Renal cortex interstitium (tissue), 11 donors: Measurements from ENCODE around the gene SNAPC5. TPM values are rescaled to one million over a fixed set of nuclear protein-coding genes. Genes with fewer than 3 reads are reported as not detected.
"Not testable (repeated sequence)": the region's sequence is repeated elsewhere in the genome, so short reads cannot be mapped to it uniquely, and the experiment has no call there.

Experiments
- DNase-seq, 11 donors: peaks; one replicate each; pipeline ENCODE4 v3.0.0-alpha.2; 2013; ENCODE audit warnings: low read depth in 9 of 11, low spot score in 4 of 11; ENCODE audit errors: extremely low read depth in 1 of 11
- polyA plus RNA-seq, 3 donors: library from polyadenylated mRNA; unstranded; fragments of 120-200 nt; gene quantifications; one replicate each; pipeline ENCODE4 v1.2.1, GENCODE V29; 2013; ENCODE audit not compliant: insufficient read length in 3 of 3

SNAPC5 gene
- polyA plus RNA-seq, 3 donors = 32.5 to 45.4 (median 38.4) TPM

DNA sequence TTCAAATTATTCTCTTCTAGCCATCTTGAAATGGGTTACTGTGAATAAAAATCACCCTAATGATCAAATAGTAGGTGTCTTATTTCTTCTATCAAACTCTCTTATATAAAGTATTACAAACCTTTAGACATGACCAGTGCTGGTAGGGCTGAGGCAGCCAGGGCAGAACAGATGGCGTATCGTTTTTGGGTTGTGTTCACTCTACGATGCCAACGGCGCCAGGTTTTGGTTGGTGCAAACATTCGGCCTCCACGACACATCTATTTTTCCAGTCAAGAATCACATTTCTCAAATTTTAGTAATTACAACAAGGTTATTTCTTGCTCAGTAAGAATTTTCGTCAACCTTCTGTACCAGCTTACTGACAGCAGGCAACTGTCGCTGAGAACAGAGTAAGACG is 4.9 kb upstream of the SNAPC5 start:
- DNase-seq = no peak

DNA sequence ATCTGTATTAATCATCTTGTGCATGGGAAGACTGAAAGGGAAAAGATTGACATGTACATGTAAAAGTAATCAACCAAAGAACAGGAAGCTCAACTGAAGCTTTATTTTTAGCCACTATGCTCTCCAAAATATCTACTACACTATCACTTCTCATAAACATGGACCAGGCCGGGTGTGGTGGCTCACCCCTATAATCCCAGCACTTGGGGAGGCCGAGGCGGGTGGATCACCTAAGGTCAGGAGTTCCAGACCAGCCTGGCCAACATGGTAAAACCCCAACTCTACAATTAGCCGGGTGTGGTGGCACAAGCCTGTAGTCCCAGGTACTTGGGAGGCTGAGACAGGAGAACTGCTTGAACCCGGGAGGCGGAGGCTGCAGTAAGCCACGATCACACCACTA is 2.8 kb upstream of the SNAPC5 start:
- not testable (repeated sequence) for DNase-seq

DNA sequence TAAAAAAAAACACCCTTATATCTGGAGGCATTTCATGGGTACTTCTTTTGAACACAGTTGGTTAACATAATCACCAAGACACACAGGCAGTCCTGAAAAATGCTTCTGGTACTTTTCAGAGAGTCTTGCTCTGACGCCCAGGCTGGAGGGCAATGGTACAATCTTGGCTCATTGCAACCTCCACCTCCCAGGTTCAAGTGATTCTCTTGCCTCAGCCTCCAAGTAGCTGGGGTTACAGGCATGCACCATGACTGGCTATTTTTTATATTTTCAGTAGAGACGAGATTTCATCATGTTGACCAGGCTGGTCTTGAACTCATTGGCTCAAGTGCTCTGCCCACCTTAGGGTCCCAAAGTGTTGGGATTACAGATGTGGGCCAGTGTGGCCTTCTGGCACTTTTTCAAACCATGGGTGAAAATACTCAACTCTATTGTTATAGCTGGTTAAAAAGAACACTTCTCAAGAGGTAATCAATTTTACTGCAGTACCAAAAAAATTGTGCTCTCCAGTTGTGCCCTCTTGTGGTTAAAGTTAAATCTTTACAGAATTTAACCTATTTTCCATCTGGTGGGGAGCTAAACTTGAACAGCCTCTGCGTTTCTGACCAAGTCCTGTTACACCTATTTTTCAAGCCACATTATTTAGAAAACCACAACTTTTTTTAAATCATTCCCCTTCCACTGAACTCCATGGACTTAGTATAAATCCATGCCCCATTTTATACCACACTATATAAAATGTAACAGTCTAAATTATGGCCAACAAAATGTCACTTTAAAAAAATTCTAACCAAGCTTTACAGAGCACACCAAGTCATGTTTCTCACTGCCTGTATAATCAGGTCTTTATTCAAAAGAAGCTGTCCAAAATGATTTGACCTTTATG is 1.2 kb upstream of the SNAPC5 start:
- DNase-seq = no peak

DNA sequence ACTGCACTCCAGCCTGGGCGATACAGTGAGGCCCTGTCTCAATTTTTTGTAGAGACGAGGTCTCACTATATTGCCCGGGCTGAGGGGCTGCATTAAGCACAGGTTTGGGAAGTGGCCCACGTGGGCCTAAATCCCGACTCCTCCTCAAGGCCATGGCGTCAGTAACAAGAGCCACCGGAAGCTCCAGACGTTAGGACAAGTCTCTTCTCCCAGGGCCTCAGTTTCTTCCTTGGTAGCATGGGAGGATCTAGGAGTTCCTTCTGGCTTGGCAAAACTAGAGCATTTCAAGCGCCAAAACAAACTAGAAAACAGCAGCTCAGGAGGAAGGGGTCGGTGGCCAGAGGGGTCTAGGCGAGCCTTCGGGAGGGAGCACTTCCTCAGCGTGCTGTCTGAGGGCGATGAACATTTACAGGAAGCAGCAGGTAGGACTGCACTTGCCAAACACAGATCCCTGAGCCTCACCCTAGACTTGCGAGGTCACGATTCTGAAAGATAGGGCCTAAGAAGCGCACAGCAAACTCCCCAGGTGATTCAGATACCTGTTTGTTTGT is 536 bp downstream of the SNAPC5 start:
- DNase-seq = no peak

DNA sequence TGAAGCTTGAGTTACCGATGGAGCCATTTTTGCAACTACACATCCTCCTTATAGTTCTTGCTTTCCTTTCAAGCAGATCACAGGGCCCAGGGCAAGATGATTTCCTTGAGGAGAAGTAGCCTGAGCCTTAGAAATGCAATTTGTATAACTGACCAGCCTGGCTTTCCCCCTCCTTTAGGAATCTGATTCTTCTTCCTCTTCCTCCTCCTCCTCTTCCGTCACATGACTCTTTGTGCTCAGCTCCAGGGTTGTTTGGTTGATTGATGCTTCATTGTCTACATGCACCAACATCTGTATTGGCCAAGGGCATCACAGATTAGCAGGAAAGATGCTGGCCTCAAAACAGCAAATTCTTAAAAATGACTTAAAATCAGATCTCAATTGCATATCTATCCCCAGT is 3.3 kb downstream of the SNAPC5 start:
- DNase-seq = no peak

DNA sequence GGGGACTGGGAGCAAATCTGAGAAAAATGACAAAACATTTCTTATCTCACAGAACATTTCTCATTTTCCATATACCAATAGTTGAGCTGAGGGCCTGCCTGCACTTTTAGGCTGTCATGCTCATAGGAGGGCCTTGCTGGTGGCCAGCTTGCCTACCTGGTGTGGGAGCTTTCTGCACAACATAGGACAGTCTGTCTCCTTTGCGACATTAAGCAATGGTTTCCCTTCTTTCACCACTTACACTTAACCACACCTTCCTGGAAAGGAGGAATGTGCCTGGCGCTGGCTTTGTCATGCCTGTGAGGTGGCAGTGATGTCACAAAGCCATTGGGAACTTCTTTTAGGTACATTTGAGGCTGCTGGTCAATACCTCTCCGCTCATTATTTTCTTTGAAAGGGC is 5.7 kb downstream of the SNAPC5 start:
- DNase-seq = no peak

DNA sequence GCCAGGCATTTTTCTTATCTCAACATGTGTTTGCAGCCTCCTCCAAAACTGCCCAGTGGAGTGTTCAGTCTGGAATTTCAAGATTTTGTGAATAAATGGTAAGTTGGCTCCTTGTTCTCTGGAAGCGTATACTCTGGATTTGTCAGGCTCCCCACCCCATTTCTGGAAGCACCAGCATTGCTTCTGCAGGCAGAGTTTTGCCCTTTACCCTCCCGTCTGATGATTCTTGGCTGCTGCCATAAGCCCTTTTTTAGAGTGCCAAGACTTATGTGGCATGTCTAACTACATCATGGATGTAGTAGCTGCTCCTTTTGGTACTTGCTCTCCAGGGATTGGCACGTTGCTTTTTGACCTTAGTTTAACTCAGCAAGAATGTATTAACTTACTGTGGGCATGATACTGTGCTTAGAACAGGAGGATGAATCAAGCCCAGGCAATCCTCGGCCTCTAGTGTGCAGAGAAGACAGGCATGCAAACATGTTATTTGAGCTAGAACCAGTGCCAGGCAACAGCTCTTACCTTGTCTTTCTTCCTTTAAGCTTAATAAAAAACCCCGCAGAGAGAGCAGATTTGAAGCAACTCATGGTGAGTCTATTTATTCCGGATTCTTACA is 8.3 kb downstream of the SNAPC5 start:
- DNase-seq = no peak

DNA sequence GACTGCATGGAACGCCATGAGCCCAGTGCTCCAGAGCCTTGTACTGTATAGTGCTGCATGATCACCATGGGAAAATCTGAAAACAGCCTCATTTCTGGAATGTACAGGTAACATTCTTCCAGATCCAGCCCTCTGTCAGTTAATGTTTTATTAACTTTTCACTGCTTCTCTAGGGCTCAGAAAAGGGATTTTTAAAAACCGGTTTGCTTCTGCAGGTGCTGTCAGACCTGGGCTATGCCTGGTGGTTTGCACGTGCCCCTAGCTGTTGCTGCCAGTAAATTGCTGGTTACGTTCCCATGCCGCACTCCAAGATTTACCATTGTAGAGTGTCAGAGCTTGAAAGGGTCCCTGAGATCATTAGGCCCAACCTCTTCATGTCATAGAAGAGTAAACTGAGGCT is 9.0 kb downstream of the SNAPC5 start:
- no peak for DNase-seq

DNA sequence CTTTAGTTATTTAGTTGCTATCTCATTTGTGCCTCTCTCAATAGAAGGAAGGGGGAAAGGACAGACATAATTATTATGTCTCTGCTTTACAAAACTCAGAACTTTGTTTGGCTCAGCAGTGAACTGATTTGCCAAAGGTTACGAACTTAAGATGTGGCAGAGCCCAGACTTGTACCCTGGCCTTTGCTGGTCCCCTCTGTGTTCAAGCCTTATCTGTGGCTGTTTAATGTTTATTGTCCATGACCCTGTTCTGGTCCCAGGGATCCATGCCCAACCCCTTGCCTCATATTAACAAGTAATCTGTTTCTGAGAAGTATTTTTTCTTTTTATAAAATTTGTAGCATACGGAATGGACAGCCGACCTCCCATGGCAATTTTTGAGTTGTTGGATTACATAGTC is 10.7 kb downstream of the SNAPC5 start:
- no peak for DNase-seq

DNA sequence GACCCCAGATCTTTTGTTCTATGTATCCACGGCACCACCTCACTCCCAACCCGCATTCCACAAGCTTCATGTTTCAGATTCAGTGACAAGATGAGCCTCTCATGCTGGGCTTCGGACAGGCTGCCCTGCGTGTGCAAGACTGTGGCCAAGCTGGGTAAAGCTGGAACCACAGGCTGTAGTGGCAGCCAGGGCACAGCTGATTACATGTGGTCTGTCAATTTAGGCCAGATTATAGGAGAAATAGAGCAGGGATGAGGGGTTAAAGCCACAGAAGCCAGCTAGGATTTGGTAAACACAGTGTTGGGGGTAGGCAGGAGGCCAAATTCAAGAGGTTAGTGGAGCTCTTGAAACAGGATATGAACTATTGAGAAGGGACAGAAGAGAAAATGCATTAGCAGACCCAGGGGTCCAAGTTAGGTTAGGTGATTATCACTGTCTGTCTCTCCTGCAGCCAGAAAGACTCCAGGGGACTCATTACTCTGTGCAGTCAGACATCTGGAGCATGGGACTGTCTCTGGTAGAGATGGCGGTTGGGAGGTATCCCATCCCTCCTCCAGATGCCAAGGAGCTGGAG is 12.9 kb downstream of the SNAPC5 start:
- DNase-seq = no peak

DNA sequence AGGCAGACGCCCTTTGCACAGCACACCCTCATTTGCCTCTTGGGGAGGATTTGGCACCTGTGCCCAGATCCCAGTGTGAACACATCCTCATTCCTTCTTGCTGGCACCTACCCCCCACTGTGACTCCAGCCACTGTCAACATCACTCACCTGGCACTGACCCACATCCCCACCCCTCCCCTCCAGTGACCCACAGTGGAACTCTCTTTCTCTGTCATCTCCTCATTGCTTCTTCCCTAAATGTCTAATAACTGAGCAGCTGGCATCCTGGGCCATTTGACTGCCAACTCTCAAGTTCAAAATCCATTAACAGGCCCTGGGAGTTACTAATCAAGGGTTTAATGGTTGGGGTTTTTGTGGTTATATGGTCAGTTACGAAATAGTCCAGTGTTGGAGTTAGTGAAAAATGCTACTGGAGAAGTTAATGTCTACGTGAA is 14.4 kb downstream of the SNAPC5 start:
- DNase-seq = no peak

DNA sequence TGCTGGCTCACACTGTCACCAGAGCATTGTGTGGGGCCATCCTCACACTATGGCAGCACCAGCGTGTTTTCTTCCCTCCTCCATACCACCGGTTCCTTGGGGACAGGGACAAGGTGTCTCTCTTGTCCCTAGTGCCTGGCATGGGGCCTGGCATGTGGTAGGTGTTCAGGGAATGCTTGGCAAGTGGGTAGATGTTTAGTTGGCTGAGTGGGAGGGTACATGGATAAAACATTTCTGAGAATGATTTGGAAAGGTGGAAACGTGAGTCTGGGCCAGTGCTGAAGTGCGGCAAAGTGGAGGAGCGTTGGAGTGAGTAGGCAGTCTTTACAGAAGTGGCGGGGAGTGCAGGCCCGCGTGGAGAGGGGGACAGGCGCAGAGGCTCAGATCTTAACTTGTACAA is 15.0 kb downstream of the SNAPC5 start:
- DNase-seq = no peak

DNA sequence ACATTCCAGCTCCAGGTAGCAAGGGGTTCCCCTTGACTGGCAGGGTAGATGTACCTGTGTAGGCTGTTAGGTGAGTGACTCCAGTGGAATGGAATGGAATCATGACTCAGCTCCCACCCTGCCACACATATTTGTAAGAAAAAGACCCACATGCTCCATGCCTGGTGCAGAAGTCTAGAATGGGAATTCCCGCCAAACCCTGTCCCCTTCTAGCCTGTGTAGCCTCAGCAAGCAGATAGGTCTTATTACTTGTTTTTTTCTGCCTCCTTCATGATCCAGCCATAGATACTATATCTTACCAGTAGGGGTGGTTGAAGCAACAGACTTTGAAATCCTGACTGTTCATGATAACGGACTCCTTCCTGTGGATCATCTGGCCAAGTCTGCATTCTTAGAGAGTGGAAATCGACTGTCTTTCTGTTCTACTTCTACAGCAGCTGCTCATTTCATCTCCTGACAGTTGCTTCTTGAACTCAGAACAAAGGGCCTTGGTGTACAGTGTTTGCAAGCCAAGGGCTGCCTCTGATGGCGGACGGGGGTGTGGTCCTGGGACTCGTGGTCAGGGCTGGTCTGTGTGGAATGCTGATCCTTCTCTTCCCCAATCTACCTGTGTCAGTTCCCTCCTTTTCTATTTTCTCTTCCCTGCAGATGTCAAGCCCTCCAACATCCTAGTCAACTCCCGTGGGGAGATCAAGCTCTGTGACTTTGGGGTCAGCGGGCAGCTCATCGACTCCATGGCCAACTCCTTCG is 16.3 kb downstream of the SNAPC5 start:
- DNase-seq = no peak

DNA sequence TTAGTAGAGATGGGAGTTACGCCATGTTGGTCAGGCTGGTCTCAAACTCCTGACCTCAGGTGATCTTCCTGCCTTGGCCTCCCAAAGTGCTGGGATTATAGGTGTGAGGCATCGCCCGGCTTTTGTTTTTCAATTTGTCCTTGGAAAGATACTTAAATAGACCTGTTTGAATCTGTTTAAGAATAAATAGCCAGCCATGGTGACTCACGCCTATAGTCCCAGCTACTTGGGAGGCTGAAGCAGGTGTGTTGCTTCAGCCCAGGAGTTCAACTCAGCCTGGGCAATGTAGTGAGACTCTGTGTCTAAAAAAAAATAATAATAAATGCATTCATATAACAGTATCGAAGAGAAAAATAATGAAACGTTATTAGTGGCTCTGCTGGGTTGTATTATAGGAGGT is 17.3 kb downstream of the SNAPC5 start:
- no peak for DNase-seq

DNA sequence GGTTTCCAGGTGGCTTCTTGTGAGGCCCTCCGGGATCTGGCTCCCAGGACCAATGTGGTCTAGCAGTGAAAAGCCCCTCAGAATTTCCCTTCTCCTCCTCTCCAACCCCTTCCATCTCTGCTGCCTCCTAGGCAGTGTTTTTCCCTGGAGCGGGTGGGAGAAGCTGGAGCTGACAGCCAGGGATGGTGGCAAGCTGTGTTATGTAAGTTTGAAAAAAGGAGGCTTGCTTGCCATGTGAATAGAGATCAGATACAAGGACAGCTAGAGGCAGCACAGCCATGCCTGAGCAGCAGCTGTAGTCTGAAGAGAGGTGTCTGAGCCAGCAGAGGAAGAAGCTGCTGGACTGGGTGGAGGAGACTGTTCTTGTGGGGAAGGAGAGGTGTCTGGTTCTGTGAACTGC is 20.6 kb downstream of the SNAPC5 start:
- no peak for DNase-seq

DNA sequence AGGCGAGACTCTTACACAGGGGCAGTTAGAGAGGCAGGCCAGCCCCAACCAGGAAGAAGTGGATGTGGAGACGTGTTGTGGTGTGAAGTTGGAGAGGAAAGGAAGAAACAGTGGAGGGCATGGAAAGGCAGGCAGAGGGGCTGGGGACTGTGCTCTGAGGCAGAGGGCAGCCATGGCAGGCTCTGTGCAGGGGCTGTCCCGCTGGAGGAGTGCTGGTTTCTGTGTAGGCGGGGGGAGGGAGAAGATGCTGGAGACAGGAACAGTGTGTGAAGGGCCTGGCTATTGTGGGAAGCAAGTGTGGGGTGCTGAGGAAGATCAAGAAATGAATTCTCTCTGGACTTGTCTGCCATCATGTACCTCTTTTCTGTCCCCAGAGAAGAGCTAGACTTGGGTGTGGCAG is 21.0 kb downstream of the SNAPC5 start:
- no peak for DNase-seq

DNA sequence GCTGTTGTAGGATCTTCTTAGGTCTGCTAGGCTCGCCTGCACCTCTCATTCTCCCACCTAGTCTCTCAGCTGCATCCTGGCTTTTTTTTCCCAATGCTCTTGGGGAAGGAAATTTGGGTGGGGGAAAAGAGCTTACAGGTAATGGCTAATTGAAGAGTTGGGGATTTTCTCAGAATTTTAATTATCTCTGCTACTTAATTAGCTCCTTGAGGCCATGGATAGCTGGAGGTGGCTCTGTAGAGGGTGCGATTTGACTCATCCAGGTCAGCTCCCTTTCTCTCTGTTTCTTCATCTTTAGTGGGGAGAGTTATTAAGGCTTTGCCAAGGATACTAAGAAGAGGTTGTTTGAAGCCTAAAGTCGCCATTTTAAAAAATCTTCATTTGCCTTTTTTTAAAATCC is 22.6 kb downstream of the SNAPC5 start:
- DNase-seq = no peak

DNA sequence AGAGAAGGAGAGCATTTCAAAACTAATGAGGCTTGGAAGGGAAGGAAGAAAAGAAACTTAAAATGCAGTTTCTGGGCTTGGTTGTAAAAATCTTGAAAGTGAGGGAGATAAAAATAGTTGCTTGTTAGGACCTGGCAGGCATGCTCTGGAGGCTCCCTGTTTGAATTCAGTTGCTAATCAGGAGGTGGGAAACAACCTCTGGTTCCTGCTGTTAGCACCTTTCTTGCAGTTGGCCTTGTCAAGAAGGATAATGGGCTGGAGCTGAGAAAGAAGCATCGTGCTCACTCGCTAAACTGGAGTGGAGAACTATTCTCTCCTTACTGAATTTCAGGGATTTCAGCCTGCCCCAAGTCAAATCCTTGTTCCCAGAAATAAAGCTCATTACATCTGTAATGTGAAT is 23.4 kb downstream of the SNAPC5 start:
- DNase-seq = no peak

DNA sequence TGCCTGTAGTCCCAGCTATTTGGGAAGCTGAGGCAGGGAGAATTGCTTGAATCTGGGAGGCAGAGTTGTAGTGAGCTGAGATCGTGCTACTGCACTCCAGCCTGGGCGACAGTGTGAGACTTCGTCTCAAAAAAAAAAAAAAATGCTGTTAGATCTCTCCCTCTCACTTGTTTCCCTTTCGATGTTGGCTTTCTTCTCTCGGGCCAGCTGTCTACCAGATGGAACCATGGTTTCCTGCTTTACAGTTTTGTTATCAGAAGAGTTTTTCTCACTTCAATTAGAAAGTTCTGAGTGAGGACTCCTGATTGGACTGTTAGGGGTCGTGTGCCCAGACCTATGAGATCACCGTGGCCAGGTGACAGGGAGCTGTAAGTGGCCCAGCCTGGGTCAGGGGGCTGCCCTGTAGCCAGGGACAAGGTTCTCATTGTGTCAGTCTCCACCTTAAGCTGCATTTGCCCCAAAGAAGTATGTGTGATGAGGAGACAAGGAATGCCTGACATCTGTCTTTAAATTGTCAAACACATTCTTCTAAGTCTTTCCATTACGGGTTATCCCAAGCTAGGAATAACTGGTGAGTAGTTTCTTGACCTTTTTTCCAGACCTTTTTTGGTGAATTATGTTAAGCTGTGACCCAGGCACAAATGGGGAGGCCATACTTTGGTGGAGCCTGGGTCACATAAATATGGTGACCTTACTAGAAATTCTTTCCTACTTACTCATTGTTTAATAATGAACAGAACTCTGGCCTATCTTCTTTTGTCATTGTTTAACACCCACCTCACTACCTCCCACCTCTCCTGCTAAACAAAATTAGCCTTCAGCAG is 25.2 kb downstream of the SNAPC5 start:
- DNase-seq = no peak
